Measurements from ENCODE around the gene INPP5E. TPM values are rescaled to one million over a fixed set of nuclear protein-coding genes. Genes with fewer than 3 reads are reported as not detected.

The INPP5E gene
- total RNA-seq, 1 donor from 2014 or later = 9.8 TPM

GRCh38 chr9:136447173-136447778 lies 7.6 kb upstream of the INPP5E start:
- H3K36me3 ChIP-seq = peaks cover 0 to 93% of the 10 kb centered on the region in 2 donors

GRCh38 chr9:136445799-136446198 lies 6.2 kb upstream of the INPP5E start:
- Histone ChIP-seq H3K27ac (no peak overlapping the region), H3K36me3 (peaks cover 0 to 93% of the 10 kb centered on the region in 2 donors), H3K4me1 (no peaks in the 10 kb centered on the region), H3K9me3 (no peaks in the 10 kb centered on the region), H3K27me3 (no peaks in the 10 kb centered on the region), H3K4me3 (no peak overlapping the region)
- no peak for TF ChIP-seq POLR2AphosphoS5 (IDR thresholded peaks at IDR 0.05; ENCODE audit: insufficient read depth in 1 of 2, low read depth in 1 of 2)
- no peak for TF ChIP-seq CTCF (IDR thresholded peaks at IDR 0.05)
- TF ChIP-seq POLR2A (IDR thresholded peaks at IDR 0.05) = no peak
- DNase-seq (ENCODE audit: extremely low spot score in 2 of 2) = no peak
- intact Hi-C loops (cut with DNase I) = no loop called here

More at GRCh38 chr9:136447173-136447778, 7.6 kb upstream of the INPP5E start:
- DNase-seq (ENCODE audit: extremely low spot score in 2 of 2) = no peak
- Histone ChIP-seq H3K9me3 (no peaks in the 10 kb centered on the region), H3K27ac (no peak overlapping the region), H3K4me3 (no peak overlapping the region), H3K4me1 (no peaks in the 10 kb centered on the region), H3K27me3 (no peaks in the 10 kb centered on the region)
- no peak for TF ChIP-seq POLR2AphosphoS5 (IDR thresholded peaks at IDR 0.05; ENCODE audit: insufficient read depth in 1 of 2, low read depth in 1 of 2)
- no peak for TF ChIP-seq CTCF (IDR thresholded peaks at IDR 0.05)
- no peak for TF ChIP-seq POLR2A (IDR thresholded peaks at IDR 0.05)
- intact Hi-C loops (cut with DNase I) = no loop called here

DNA sequence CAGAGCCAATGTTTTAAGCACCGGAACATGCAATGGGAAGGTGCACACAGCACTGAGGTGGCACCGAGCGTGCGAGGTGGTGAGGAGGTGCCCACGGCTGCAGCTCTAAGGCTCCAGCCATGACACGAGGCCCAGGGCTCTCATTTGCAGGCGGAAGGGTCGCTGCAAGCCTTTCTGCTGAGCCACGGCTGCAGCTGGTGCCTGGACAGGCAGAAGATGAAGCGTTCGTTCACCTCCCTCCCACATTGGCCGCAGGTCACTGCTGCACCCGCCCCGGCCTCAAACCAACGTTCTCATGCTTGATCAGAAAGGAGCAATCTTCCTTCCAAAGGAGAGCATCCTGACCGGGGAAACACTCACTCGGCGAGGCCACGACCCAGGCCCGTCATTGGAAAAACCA lies 4.5 kb upstream of the INPP5E start:
- intact Hi-C loops (cut with DNase I) = no loop called here
- Histone ChIP-seq H3K4me3 (no peak overlapping the region), H3K27ac (no peak overlapping the region), H3K36me3 (peaks cover 0 to 78% of the 10 kb centered on the region in 2 donors), H3K27me3 (no peaks in the 10 kb centered on the region), H3K9me3 (no peaks in the 10 kb centered on the region), H3K4me1 (no peaks in the 10 kb centered on the region)
- no peak for DNase-seq (ENCODE audit: extremely low spot score in 2 of 2)
- no peak for TF ChIP-seq POLR2AphosphoS5 (IDR thresholded peaks at IDR 0.05; ENCODE audit: insufficient read depth in 1 of 2, low read depth in 1 of 2)
- TF ChIP-seq POLR2A (IDR thresholded peaks at IDR 0.05) = no peak
- no peak for TF ChIP-seq CTCF (IDR thresholded peaks at IDR 0.05)

DNA sequence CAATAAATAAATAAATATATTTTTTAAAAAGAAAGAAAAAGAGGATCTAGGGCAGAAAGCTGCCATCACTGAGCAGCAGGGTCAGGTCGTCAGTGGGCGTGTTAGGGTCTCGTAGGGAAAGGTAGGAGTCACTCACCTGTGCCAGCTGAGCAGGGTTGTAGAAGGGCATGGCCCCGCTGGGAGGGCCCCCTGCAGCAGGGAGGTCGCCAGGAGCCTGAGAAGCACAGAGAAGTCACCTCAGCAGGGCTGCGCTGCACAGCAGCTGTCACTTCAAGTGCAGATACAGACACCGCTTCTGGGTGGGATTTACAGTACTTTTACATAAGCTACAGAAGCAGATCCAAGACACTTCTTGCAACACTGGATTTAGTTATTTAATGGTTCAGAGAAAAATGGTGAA lies 4.0 kb upstream of the INPP5E start:
- peaks cover 2% of the 10 kb centered on the region for H3K4me1 ChIP-seq
- DNase-seq (ENCODE audit: extremely low spot score in 2 of 2) = no peak
- peaks cover 0 to 74% of the 10 kb centered on the region in 2 donors for H3K36me3 ChIP-seq
- intact Hi-C loops (cut with DNase I) = no loop called here
- H3K27ac ChIP-seq = no peak overlapping the region
- TF ChIP-seq POLR2A (IDR thresholded peaks at IDR 0.05) (no peak), POLR2AphosphoS5 (IDR thresholded peaks at IDR 0.05; ENCODE audit: insufficient read depth in 1 of 2, low read depth in 1 of 2) (no peak), CTCF (IDR thresholded peaks at IDR 0.05) (no peak)
- H3K27me3 ChIP-seq = no peaks in the 10 kb centered on the region
- H3K4me3 ChIP-seq = no peak overlapping the region
- H3K9me3 ChIP-seq = no peaks in the 10 kb centered on the region

- intact Hi-C loops (cut with DNase I) = no loop called here
- DNase-seq (ENCODE audit: extremely low spot score in 2 of 2) = no peak
- Histone ChIP-seq H3K9me3 (no peaks in the 10 kb centered on the region), H3K36me3 (peaks cover 0 to 68% of the 10 kb centered on the region in 2 donors), H3K4me1 (peaks cover 8% of the 10 kb centered on the region), H3K27me3 (no peaks in the 10 kb centered on the region), H3K27ac (no peak overlapping the region), H3K4me3 (no peak overlapping the region)
- TF ChIP-seq CTCF (IDR thresholded peaks at IDR 0.05) (no peak), POLR2AphosphoS5 (IDR thresholded peaks at IDR 0.05; ENCODE audit: insufficient read depth in 1 of 2, low read depth in 1 of 2) (no peak), POLR2A (IDR thresholded peaks at IDR 0.05) (no peak)
Measured at GRCh38 chr9:136443087-136443486, 3.4 kb upstream of the INPP5E start.

All from vagina (tissue), 2 donors.